ENCODE results near the gene EDARADD.

DNA sequence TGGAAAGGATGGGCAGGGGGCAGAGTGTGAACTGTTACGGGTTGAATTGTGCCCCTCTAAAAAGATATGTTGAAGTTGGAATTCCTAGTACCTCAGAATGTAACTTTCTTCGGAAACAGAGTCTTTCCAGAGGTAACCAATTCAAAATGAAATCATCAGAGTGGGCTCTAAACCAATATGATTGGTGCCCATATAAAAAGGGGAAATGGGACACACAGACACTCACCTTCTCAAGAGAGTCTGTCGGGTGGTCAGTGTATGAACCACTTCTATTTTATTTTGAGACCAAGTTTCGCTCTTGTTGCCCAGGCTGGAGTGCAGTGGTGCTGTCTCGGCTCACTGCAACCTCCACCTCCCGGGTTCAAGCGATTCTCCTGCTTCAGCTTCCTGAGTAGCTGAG, 7.6 kb downstream of the EDARADD start:
- TF ChIP-seq, protein P1, sequence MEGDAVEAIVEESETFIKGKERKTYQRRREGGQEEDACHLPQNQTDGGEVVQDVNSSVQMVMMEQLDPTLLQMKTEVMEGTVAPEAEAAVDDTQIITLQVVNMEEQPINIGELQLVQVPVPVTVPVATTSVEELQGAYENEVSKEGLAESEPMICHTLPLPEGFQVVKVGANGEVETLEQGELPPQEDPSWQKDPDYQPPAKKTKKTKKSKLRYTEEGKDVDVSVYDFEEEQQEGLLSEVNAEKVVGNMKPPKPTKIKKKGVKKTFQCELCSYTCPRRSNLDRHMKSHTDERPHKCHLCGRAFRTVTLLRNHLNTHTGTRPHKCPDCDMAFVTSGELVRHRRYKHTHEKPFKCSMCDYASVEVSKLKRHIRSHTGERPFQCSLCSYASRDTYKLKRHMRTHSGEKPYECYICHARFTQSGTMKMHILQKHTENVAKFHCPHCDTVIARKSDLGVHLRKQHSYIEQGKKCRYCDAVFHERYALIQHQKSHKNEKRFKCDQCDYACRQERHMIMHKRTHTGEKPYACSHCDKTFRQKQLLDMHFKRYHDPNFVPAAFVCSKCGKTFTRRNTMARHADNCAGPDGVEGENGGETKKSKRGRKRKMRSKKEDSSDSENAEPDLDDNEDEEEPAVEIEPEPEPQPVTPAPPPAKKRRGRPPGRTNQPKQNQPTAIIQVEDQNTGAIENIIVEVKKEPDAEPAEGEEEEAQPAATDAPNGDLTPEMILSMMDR (IDR thresholded peaks at IDR 0.05), result no peak
- TF ChIP-seq, protein P2, sequence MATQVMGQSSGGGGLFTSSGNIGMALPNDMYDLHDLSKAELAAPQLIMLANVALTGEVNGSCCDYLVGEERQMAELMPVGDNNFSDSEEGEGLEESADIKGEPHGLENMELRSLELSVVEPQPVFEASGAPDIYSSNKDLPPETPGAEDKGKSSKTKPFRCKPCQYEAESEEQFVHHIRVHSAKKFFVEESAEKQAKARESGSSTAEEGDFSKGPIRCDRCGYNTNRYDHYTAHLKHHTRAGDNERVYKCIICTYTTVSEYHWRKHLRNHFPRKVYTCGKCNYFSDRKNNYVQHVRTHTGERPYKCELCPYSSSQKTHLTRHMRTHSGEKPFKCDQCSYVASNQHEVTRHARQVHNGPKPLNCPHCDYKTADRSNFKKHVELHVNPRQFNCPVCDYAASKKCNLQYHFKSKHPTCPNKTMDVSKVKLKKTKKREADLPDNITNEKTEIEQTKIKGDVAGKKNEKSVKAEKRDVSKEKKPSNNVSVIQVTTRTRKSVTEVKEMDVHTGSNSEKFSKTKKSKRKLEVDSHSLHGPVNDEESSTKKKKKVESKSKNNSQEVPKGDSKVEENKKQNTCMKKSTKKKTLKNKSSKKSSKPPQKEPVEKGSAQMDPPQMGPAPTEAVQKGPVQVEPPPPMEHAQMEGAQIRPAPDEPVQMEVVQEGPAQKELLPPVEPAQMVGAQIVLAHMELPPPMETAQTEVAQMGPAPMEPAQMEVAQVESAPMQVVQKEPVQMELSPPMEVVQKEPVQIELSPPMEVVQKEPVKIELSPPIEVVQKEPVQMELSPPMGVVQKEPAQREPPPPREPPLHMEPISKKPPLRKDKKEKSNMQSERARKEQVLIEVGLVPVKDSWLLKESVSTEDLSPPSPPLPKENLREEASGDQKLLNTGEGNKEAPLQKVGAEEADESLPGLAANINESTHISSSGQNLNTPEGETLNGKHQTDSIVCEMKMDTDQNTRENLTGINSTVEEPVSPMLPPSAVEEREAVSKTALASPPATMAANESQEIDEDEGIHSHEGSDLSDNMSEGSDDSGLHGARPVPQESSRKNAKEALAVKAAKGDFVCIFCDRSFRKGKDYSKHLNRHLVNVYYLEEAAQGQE (IDR thresholded peaks at IDR 0.05; ENCODE audit: insufficient read depth in 1 of 2, low read depth in 2 of 2, low read length in 1 of 2), result no peak
- no peak for TF ChIP-seq TCF7L2 (IDR thresholded peaks at IDR 0.05; ENCODE audit: low read depth, low read length)
